ENCODE data around the gene SLC35B1. TPM values are rescaled to one million over a fixed set of nuclear protein-coding genes. Genes with fewer than 3 reads are reported as not detected.

SLC35B1 gene
- total RNA-seq, 1 experiment from 2014 or later = 55.9 TPM

DNA sequence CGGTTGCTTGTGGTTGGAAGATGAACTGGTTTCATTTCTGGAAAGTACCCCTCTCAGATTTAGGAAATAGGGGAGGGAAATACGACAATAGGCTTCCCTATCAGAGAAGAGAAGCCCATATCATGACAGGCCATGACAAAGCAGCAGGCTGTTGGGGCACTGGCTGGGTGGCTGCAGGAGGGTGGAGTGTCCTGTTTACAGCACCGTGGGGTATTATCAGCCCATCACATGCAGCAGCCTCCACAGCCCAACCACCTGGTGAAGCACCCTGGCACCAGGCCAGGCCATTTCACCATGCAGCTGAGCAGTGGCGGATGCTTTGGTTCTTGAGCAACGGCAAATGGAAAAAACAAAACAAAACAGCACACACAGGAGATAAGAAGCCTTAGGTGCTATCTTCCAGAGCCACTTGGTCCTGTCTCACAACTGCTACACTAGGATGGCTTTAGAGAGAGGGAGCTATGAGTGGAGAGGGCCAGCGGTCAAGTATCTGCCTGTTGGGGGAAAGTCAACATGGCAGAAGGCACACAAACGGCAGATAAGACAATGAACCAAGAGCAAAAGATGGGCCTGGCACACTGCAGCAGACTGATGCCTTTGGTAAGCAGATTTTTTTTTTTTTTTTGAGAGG is 32.0 kb upstream of the SLC35B1 start (continued):
- TF ChIP-seq, protein P1, sequence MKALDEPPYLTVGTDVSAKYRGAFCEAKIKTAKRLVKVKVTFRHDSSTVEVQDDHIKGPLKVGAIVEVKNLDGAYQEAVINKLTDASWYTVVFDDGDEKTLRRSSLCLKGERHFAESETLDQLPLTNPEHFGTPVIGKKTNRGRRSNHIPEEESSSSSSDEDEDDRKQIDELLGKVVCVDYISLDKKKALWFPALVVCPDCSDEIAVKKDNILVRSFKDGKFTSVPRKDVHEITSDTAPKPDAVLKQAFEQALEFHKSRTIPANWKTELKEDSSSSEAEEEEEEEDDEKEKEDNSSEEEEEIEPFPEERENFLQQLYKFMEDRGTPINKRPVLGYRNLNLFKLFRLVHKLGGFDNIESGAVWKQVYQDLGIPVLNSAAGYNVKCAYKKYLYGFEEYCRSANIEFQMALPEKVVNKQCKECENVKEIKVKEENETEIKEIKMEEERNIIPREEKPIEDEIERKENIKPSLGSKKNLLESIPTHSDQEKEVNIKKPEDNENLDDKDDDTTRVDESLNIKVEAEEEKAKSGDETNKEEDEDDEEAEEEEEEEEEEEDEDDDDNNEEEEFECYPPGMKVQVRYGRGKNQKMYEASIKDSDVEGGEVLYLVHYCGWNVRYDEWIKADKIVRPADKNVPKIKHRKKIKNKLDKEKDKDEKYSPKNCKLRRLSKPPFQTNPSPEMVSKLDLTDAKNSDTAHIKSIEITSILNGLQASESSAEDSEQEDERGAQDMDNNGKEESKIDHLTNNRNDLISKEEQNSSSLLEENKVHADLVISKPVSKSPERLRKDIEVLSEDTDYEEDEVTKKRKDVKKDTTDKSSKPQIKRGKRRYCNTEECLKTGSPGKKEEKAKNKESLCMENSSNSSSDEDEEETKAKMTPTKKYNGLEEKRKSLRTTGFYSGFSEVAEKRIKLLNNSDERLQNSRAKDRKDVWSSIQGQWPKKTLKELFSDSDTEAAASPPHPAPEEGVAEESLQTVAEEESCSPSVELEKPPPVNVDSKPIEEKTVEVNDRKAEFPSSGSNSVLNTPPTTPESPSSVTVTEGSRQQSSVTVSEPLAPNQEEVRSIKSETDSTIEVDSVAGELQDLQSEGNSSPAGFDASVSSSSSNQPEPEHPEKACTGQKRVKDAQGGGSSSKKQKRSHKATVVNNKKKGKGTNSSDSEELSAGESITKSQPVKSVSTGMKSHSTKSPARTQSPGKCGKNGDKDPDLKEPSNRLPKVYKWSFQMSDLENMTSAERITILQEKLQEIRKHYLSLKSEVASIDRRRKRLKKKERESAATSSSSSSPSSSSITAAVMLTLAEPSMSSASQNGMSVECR (CRISPR knock-in tag; IDR thresholded peaks at IDR 0.05; ENCODE audit: borderline replicate concordance) = no peak
- TF ChIP-seq, protein P2, sequence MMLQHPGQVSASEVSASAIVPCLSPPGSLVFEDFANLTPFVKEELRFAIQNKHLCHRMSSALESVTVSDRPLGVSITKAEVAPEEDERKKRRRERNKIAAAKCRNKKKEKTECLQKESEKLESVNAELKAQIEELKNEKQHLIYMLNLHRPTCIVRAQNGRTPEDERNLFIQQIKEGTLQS (CRISPR knock-in tag; conservative IDR thresholded peaks at IDR 0.05) = no peak
- no peak for TF ChIP-seq CREM (CRISPR knock-in tag; IDR thresholded peaks at IDR 0.05)
- TF ChIP-seq, protein P3, sequence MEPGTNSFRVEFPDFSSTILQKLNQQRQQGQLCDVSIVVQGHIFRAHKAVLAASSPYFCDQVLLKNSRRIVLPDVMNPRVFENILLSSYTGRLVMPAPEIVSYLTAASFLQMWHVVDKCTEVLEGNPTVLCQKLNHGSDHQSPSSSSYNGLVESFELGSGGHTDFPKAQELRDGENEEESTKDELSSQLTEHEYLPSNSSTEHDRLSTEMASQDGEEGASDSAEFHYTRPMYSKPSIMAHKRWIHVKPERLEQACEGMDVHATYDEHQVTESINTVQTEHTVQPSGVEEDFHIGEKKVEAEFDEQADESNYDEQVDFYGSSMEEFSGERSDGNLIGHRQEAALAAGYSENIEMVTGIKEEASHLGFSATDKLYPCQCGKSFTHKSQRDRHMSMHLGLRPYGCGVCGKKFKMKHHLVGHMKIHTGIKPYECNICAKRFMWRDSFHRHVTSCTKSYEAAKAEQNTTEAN (CRISPR knock-in tag; IDR thresholded peaks at IDR 0.05) = no peak

DNA sequence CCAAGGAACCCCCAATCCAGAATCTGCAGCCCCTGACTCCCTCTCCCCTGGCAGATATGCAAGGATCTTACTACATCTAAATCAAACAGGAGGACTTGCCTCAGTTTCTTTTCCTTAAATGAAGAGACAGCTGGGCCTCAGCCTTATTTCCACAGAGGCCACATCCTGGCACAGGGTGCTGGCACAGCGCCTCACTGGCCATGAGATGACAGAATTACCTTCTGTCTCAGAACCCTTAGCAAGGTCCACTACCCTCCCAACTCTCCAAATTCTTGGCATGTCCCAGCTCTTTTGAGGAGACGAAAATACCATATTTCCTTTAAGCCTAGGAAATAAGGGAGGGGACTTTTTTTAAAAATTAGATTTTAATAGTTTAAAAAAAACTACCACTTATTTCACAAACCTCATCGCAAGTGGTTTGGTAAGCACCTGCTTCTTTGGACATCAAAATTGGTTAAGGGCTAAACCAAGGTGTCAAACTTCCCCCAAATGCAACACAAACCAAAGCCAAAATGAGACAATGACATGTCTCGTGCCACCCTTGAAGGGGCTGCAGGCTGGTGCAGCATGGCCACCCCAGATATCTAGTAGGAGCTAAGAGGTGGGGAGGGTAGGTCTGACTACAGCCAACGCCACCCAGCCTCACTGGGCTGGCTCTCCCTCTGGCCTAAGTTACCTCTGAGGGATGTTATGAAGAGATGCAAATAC is 30.8 kb upstream of the SLC35B1 start:
- peaks cover 5% of the 10 kb centered on the region; the same call in 1 of the 2 replicates for H3K36me3 Mint-ChIP-seq
- H3K4me1 Mint-ChIP-seq = no peaks in the 10 kb centered on the region
- H3K27me3 Mint-ChIP-seq (ENCODE audit: low read depth) = no peaks in the 10 kb centered on the region
- ATAC-seq = no peak
- no peaks in the 10 kb centered on the region for H3K9me3 Mint-ChIP-seq
- no peak for TF ChIP-seq NR2C2 (CRISPR knock-in tag; IDR thresholded peaks at IDR 0.05)
- TF ChIP-seq, protein P4, sequence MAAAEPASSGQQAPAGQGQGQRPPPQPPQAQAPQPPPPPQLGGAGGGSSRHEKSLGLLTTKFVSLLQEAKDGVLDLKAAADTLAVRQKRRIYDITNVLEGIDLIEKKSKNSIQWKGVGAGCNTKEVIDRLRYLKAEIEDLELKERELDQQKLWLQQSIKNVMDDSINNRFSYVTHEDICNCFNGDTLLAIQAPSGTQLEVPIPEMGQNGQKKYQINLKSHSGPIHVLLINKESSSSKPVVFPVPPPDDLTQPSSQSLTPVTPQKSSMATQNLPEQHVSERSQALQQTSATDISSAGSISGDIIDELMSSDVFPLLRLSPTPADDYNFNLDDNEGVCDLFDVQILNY (CRISPR knock-in tag; IDR thresholded peaks at IDR 0.05) = no peak
- no peak for DNase-seq (ENCODE audit: low spot score)
- CTCF ChIA-PET = no interaction called here
- POLR2A ChIA-PET = no interaction called here
- H3K27ac Mint-ChIP-seq = no peak overlapping the region
- no peak overlapping the region for H3K4me3 Mint-ChIP-seq

DNA sequence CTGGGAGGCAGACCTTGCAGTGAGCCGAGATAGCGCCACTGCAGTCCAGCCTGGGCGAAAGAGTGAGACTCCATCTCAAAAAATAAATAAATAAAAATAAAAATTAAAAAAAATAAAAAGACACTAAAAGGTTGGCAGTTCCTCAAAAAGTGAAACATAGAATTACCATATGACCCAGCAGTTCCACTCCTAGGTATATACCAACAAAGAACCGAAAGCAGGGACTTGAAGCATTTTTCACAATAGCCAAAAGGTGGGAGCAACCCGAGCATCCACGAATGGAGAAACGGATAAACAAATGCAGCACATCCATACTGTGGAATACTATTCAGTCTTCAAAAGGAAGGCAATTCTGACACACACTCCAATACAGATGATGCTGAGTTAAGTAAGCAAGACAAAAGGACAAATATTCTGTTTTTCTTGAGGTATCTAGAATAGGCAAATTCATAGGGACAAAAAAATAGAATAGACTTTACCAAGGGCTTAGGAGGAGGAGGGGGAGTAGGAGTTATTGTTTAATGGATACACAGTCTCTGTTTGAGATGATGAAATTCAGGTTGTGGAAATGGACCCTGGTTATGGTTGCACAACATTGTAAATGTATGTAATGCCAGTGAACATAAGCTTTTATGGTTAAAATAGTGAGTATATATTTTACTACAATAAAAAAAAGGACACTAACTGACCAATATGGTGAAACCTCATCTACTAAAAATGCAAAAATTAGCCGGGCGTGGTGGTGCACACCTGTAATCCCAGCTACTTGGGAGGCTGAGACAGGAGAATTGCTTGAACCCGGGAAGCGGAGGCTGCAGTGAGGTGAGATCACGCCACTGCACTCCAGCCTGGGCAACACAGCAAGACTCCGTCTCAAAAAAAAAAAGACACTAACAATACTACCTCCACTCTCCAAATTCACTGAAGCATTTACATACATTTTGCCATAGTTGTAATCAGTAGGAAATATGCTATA is 27.0 kb upstream of the SLC35B1 start:
- ChIA-PET CTCF (interaction anchor here (0.7 kb wide), 1 partner anchor 180 kb away, joined by 3 read pairs; no protein-coding TSS in a partner anchor), POLR2A (no interaction called here)
- DNase-seq (ENCODE audit: low spot score) (no peak), ATAC-seq (no peak)
- Mint-ChIP-seq H3K27me3 (ENCODE audit: low read depth) (no peaks in the 10 kb centered on the region), H3K9me3 (no peaks in the 10 kb centered on the region), H3K36me3 (peaks cover 2% of the 10 kb centered on the region; the same call in 1 of the 2 replicates), H3K4me1 (no peaks in the 10 kb centered on the region), H3K27ac (no peak overlapping the region), H3K4me3 (no peak overlapping the region)
- TF ChIP-seq IRF2 (CRISPR knock-in tag; IDR thresholded peaks at IDR 0.05; ENCODE audit: borderline replicate concordance, low read depth) = no peak
- TF ChIP-seq GABPB1 (CRISPR knock-in tag; IDR thresholded peaks at IDR 0.05) = peak; percentile 82; the same call in 1 of the 2 replicates

DNA sequence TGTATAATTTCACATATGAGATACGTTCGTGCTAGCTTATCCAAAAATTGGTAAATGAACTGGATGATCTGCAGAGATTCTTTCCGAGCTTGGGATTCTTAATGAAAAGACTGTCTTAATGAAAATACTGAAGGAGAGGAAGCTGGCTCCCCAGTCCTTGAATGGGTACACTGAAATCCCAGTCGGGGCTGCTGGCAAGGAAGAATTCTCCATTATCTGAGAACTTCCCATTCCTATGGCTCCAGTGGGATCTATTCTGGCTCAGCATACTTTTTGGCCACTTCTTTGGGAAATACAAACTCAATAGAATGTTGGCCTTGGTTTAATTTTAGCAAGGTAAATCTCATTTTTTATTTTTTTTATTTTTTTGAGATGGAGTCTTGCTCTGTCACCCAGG is 23.7 kb upstream of the SLC35B1 start:
- DNase-seq (ENCODE audit: low spot score) = no peak
- Mint-ChIP-seq H3K4me3 (no peak overlapping the region), H3K9me3 (no peaks in the 10 kb centered on the region), H3K27ac (no peak overlapping the region), H3K36me3 (peaks cover 7% of the 10 kb centered on the region; the same call in 1 of the 2 replicates), H3K4me1 (no peaks in the 10 kb centered on the region), H3K27me3 (ENCODE audit: low read depth) (no peaks in the 10 kb centered on the region)
- no peak for ATAC-seq
- no peak for TF ChIP-seq MYBL2 (CRISPR knock-in tag; IDR thresholded peaks at IDR 0.05)
- ChIA-PET POLR2A (interaction anchor here (0.6 to 1.1 kb wide), 3 partner anchors 18 to 110 kb away, joined by 3 to 5 read pairs (median 3); no protein-coding TSS in a partner anchor), CTCF (interaction anchor here (0.8 kb wide), 1 partner anchor 24 kb away, joined by 3 read pairs; the partner anchor contains the start of gene SLC35B1)

Measured in WTC11 (cell line).